Stimulated activated CD4-positive, alpha-beta T cell treated with anti-CD3 and anti-CD28 coated beads, TNF-alpha, amount 100 ng/mL, for 1 hour (primary cell): ENCODE measurements around the gene PODXL.

Experiments
- DNase-seq, 3 donors: peaks; one replicate each; pipeline ENCODE4 v3.0.0-alpha.2; 2020; ENCODE audit warnings: low read depth in 3 of 3, low spot score in 1 of 3

PODXL gene

GRCh38 chr7:131564640-131565039 is 8.2 kb upstream of the PODXL start:
- DNase-seq: no peak

- DNase-seq: no peak
Measured at GRCh38 chr7:131563918-131564317, 7.5 kb upstream of the PODXL start.

- no peak for DNase-seq
Measured at GRCh38 chr7:131562941-131563340, 6.5 kb upstream of the PODXL start.

- DNase-seq: no peak
Measured at GRCh38 chr7:131560061-131560460, 3.6 kb upstream of the PODXL start.

- DNase-seq: no peak
Measured at GRCh38 chr7:131557652-131558385, 1.4 kb upstream of the PODXL start.

GRCh38 chr7:131556909-131557651 is 652 bp upstream of the PODXL start:
- DNase-seq: no peak

- DNase-seq: no peak
Measured at GRCh38 chr7:131555552-131556052, 826 bp downstream of the PODXL start.

- DNase-seq: no peak
Measured at GRCh38 chr7:131554880-131555516, 1.4 kb downstream of the PODXL start.

- DNase-seq: no peak
Measured at GRCh38 chr7:131553931-131554330, 2.5 kb downstream of the PODXL start.

- DNase-seq: no peak
Measured at GRCh38 chr7:131552053-131552452, 4.4 kb downstream of the PODXL start.

- no peak for DNase-seq
Measured at GRCh38 chr7:131550846-131551245, 5.6 kb downstream of the PODXL start.

GRCh38 chr7:131548371-131548770 is 8.1 kb downstream of the PODXL start:
- DNase-seq: no peak

GRCh38 chr7:131547589-131547988 is 8.8 kb downstream of the PODXL start:
- no peak for DNase-seq

GRCh38 chr7:131546583-131547141 is 9.8 kb downstream of the PODXL start:
- DNase-seq: no peak

- DNase-seq: no peak
Measured at GRCh38 chr7:131546126-131546525, 10.3 kb downstream of the PODXL start.

GRCh38 chr7:131544449-131545301 is 11.8 kb downstream of the PODXL start:
- DNase-seq: no peak

GRCh38 chr7:131544021-131544420 is 12.4 kb downstream of the PODXL start:
- no peak for DNase-seq

GRCh38 chr7:131543298-131543697 is 13.1 kb downstream of the PODXL start:
- DNase-seq: no peak

- no peak for DNase-seq
Measured at GRCh38 chr7:131540491-131541162, 15.8 kb downstream of the PODXL start.

- DNase-seq: no peak
Measured at GRCh38 chr7:131538813-131539179, 17.6 kb downstream of the PODXL start.
